ENCODE measurements around the gene RPS6KA2.
A peak's percentile ranks its signal among the peaks of the same experiment; 100 is the strongest.
"Not testable (repeated sequence)": the region's sequence is repeated elsewhere in the genome, so short reads cannot be mapped to it uniquely, and the experiment has no call there.

RPS6KA2 gene

GRCh38 chr6:166532302-166532701 is 94.7 kb downstream of the RPS6KA2 start:
- Mint-ChIP-seq H3K4me1 (ENCODE audit: low read depth) (no peaks in the 10 kb centered on the region), H3K36me3 (ENCODE audit: low read depth) (peaks cover 2% of the 10 kb centered on the region), H3K4me3 (no peak overlapping the region), H3K27ac (no peak overlapping the region), H3K27me3 (no peaks in the 10 kb centered on the region), H3K9me3 (no peaks in the 10 kb centered on the region)
- no peak for DNase-seq

DNA sequence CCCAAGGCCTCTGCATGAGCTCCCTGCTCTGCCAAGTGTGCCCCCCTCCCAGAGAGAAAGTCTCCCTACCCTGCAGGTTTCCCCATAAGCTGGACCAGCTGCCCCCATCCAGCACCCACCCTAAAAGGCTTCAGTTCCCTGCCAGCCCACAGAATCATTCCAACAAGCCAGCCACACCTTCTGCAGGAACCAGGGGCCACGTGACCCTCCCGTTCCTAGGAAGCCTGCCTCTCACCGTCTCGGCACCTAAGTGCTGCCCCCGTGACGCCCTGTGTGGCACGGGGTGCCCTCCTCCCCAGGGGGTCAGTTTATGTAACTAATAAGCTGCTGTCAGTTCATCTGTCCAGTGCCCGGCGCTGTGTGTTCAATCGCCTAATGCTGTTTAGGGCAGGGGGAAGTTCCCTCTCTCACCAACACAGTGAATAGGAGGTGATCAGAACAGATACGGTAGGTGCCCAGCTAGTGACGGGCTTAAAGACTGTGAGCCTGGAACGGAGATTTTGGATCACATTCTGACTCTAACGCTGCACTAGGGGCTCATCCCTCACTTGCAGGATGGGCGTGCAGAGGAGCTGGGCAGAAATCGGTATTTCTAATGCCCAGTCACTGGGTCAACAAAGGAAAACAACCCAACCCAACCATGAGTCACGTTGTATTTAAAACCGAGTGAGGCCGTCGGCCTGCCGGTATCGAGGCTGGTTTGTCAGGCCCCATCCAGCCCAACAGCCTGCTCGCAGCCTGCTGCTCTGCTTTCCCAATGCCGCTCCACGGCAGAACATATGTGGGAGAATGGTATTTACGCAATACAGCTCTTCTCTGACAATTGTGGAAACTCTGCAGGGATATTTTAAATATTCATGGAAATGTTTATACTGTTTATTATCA is 96.6 kb downstream of the RPS6KA2 start:
- H3K27ac Mint-ChIP-seq: no peak overlapping the region
- no peaks in the 10 kb centered on the region for H3K27me3 Mint-ChIP-seq
- H3K4me3 Mint-ChIP-seq: no peak overlapping the region
- no peak for DNase-seq
- H3K9me3 Mint-ChIP-seq: no peaks in the 10 kb centered on the region
- no peaks in the 10 kb centered on the region for H3K4me1 Mint-ChIP-seq (ENCODE audit: low read depth)
- peaks cover 2% of the 10 kb centered on the region for H3K36me3 Mint-ChIP-seq (ENCODE audit: low read depth)

DNA sequence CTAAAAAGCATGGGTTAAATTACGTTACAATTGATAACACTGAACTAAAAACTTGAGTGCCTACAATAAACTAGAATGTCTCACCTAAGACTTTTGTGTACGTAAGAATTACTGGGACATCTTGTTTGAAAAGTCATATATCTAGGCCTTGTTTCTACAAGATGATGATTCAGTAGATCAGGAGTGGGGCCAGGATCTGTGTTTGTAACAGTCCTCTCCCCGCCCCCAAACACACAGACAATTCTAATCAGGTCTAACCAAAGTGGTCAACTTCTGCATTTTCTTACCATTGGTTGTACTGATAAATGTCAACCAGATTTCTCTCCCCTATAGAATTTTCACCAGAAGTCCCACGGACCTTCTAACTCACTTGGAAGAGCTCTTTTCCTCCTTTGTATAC is 97.5 kb downstream of the RPS6KA2 start:
- Mint-ChIP-seq H3K36me3 (ENCODE audit: low read depth) (peaks cover 2% of the 10 kb centered on the region), H3K4me1 (ENCODE audit: low read depth) (no peaks in the 10 kb centered on the region), H3K4me3 (no peak overlapping the region), H3K27ac (no peak overlapping the region), H3K27me3 (no peaks in the 10 kb centered on the region), H3K9me3 (no peaks in the 10 kb centered on the region)
- no peak for DNase-seq

DNA sequence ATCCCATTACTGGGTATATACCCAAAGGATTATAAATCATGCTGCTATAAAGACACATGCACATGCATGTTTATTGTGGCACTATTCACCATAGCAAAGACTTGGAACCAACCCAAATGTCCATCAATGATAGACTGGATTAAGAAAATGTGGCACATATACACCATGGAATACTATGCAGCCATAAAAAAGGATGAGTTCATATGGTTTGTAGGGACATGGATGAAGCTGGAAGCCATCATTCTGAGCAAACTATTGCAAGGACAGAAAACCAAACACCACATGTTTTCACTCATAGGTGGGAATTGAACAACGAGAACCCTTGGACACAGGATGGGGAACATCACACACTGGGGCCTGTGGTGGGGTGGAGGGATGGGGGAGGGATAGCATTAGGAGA is 98.0 kb downstream of the RPS6KA2 start:
- not testable (repeated sequence) for H3K36me3 Mint-ChIP-seq (ENCODE audit: low read depth); H3K4me1 Mint-ChIP-seq (ENCODE audit: low read depth); H3K9me3 Mint-ChIP-seq; H3K27ac Mint-ChIP-seq; H3K4me3 Mint-ChIP-seq; DNase-seq; H3K27me3 Mint-ChIP-seq

DNA sequence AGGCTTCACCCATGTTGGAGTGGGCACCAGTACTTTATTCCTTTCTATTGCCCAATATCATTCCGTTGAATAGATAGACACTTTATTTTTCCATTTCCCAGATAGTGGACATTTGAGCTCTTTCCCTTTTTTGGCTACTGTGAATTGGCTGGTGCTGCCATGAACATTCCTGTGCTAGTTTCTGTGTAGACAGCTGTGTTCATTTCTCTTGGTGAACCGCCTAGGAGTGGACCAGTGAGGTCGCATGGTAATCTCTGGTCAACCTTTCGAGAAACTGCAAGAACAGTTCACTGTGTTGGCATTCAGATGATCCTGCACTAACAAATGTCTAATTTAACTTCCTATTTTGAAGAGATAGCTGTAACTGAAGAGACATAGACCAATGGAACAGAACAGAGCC is 99.2 kb downstream of the RPS6KA2 start:
- H3K4me1 Mint-ChIP-seq (ENCODE audit: low read depth): no peaks in the 10 kb centered on the region
- H3K27ac Mint-ChIP-seq: no peak overlapping the region
- H3K36me3 Mint-ChIP-seq (ENCODE audit: low read depth): peaks cover 2% of the 10 kb centered on the region
- no peaks in the 10 kb centered on the region for H3K9me3 Mint-ChIP-seq
- no peak for DNase-seq
- H3K4me3 Mint-ChIP-seq: no peak overlapping the region
- H3K27me3 Mint-ChIP-seq: no peaks in the 10 kb centered on the region

GRCh38 chr6:166526937-166527336 is 100.1 kb downstream of the RPS6KA2 start:
- no peak overlapping the region for H3K4me3 Mint-ChIP-seq
- peaks cover 2% of the 10 kb centered on the region for H3K36me3 Mint-ChIP-seq (ENCODE audit: low read depth)
- H3K27me3 Mint-ChIP-seq: no peaks in the 10 kb centered on the region
- no peaks in the 10 kb centered on the region for H3K4me1 Mint-ChIP-seq (ENCODE audit: low read depth)
- DNase-seq: no peak
- H3K9me3 Mint-ChIP-seq: no peaks in the 10 kb centered on the region
- H3K27ac Mint-ChIP-seq: no peak overlapping the region

DNA sequence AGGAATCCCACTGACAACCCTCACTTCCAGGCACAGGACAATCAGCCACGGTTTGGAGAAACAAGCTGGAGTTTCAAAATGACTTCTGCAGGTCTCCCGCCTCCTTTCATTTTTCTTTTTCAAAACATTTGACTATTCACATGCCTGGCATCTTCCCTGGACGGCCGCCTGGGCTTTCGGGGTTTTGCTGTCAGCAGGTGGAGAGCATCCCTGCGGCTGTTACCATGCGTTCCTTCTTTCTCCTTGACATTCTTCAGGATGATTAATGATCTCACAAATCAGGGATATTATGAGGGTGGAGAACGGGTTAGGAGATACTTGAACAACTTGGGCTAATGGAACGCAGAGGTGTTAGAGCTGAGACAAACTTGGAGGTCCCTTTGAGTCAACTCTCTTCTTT is 101.5 kb downstream of the RPS6KA2 start:
- H3K4me1 Mint-ChIP-seq (ENCODE audit: low read depth): peaks cover 3% of the 10 kb centered on the region
- H3K27me3 Mint-ChIP-seq: no peaks in the 10 kb centered on the region
- H3K27ac Mint-ChIP-seq: no peak overlapping the region
- no peak overlapping the region for H3K4me3 Mint-ChIP-seq
- no peak for DNase-seq
- H3K36me3 Mint-ChIP-seq (ENCODE audit: low read depth): peaks cover 2% of the 10 kb centered on the region
- no peaks in the 10 kb centered on the region for H3K9me3 Mint-ChIP-seq

DNA sequence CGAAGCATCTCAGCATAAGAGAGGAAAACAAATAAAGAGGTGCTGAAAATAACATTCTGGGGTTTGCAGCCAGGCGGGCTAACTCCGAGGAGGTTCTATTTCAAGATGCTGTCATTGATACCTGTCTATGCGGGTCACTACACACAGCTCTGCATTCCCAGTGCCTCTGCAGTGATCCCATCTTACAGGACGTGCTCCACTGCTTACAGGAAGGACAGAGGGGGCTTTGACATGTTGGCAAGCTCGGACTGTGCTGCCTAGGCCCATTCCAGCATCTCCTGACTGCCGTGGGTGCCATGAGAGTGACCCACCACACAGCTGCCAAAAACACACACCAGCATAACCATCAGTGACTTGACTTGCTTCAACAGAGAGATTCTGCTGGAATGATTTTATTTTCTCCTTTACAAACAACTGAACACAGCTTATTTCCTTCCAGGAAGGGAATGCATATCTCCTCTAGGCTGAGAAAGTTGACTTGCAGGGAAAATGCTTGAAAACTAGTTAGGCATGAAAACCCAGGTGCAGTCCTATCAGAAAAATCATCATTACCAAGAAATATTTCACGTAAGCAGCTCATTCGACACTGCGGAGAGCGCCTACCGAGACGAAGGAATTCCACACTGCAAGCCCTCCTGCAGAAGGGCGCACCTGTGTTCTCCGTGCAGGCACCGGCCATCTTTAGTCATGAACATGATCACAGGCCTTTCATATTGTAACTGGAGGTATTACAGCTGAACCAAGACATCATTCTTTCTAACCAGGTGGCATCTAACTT is 103.1 kb downstream of the RPS6KA2 start:
- H3K27ac Mint-ChIP-seq: no peak overlapping the region
- H3K36me3 Mint-ChIP-seq (ENCODE audit: low read depth): no peaks in the 10 kb centered on the region
- peaks cover 3% of the 10 kb centered on the region for H3K4me1 Mint-ChIP-seq (ENCODE audit: low read depth)
- H3K4me3 Mint-ChIP-seq: no peak overlapping the region
- no peak for DNase-seq
- no peaks in the 10 kb centered on the region for H3K9me3 Mint-ChIP-seq
- H3K27me3 Mint-ChIP-seq: no peaks in the 10 kb centered on the region

DNA sequence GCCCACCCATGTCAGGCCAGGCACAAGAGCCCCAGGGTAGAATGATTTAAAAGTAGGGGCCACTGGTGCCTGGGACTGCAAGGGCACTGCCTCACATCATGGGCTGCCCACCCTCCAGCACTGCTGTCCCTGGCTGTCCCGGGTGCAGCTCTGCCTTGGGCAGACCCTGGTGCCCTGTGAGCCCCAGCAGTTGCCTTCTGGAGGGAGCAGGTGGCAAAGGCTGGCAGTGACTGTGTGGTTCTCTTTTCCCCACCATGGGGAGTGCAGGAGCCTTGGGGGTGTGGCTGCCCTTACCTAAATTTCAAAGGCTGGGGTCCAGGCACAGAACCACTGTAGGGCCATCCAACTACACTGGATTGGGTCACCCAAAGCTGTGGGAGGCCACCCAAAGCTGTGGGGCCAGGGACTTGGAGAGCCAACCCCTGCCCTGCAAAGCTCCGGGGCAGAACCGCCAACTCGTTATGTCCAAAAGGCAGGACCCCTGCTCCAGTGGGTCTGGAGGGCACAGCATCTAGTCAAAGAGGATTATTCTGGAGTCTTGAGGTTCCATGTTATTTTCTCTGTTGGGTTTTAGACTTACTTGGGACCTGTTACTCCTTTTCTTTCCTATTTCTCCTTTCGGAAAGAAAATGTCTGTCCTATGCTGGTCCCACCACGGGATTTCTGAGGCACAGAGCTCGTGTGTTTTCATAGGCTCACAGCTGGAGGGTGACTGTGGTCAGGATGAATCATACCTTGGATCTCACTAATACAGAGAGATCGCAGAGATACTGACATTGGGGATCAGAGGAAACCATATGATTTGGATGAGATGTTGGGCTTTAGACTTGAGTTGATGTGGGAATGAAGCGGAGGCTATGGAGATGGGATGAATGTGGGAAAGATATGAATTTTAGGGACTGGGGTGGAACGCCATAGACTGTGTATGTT is 105.9 kb downstream of the RPS6KA2 start:
- Mint-ChIP-seq H3K36me3 (ENCODE audit: low read depth) (no peaks in the 10 kb centered on the region), H3K4me1 (ENCODE audit: low read depth) (peaks cover 3% of the 10 kb centered on the region), H3K27me3 (no peaks in the 10 kb centered on the region), H3K27ac (no peak overlapping the region), H3K4me3 (no peak overlapping the region), H3K9me3 (peaks cover 3% of the 10 kb centered on the region)
- no peak for DNase-seq

GRCh38 chr6:166516251-166516884 is 110.7 kb downstream of the RPS6KA2 start:
- Mint-ChIP-seq H3K4me1 (ENCODE audit: low read depth) (peaks cover 22% of the 10 kb centered on the region), H3K36me3 (ENCODE audit: low read depth) (no peaks in the 10 kb centered on the region), H3K27ac (no peak overlapping the region), H3K27me3 (no peaks in the 10 kb centered on the region), H3K9me3 (peaks cover 3% of the 10 kb centered on the region), H3K4me3 (no peak overlapping the region)
- DNase-seq: no peak

DNA sequence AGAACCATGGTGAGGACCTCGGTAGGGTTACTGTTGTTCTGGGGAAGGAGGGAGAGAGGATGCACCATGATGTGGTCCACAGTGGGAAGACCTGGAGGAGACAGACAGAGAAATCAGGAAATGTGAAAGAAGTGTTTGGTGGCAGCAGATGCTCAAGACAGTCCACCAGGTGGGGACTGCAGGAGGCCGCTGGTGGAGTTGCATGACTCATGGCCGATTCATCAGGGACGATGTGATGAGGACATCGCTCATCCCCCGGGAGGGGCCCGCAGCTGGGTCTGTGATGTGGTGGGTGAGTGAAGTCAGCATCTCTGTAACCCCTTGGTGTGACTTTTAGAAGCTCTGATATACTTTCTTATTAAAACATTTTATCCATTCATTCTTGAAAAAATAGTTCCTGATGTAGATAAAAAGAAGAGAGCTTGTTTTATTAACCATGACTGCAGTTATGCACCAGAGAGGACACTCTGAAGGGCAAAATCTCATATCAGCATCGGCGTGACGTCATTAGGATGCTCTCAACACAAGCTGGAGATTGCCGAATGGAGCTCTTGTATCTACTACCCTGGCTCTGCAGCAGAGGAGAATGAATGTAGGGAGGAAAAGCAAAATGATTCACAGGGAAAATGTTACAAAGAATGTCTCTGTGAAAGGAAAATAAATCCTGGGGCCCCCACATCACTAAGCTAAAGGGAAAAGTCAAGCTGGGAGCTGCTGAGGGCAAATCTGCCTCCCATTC is 111.8 kb downstream of the RPS6KA2 start:
- Mint-ChIP-seq H3K9me3 (peaks cover 3% of the 10 kb centered on the region), H3K4me3 (no peak overlapping the region), H3K36me3 (ENCODE audit: low read depth) (no peaks in the 10 kb centered on the region), H3K4me1 (ENCODE audit: low read depth) (peaks cover 21% of the 10 kb centered on the region), H3K27me3 (no peaks in the 10 kb centered on the region), H3K27ac (peak overlapping the region; percentile 50)
- peak; percentile 64 for DNase-seq

DNA sequence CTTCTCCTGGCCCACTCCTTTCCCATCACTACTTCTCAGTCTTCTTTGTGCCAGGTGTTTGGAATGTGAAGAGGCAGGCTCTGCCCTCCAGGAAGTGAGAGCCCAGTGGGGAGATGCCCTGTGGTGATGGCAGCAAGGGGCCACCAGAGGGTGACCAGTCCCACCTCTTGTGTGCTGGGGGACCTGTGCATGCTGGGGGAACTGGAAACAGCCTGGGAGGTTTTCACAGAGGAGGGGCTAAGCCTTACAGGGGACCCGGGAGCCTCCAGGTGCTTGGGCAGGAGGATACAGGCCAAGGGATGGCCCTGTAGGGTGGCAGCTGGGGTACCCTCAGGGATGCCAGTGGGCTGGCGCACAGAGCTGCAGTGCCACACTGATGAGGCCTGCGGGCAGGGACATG is 112.9 kb downstream of the RPS6KA2 start:
- DNase-seq: no peak
- peaks cover 2% of the 10 kb centered on the region for H3K36me3 Mint-ChIP-seq (ENCODE audit: low read depth)
- no peak overlapping the region for H3K27ac Mint-ChIP-seq
- no peaks in the 10 kb centered on the region for H3K27me3 Mint-ChIP-seq
- H3K4me1 Mint-ChIP-seq (ENCODE audit: low read depth): peaks cover 21% of the 10 kb centered on the region
- no peak overlapping the region for H3K4me3 Mint-ChIP-seq
- H3K9me3 Mint-ChIP-seq: peaks cover 3% of the 10 kb centered on the region

- H3K9me3 Mint-ChIP-seq: no peaks in the 10 kb centered on the region
- H3K27ac Mint-ChIP-seq: no peak overlapping the region
- H3K4me3 Mint-ChIP-seq: no peak overlapping the region
- H3K4me1 Mint-ChIP-seq (ENCODE audit: low read depth): peaks cover 21% of the 10 kb centered on the region
- peaks cover 2% of the 10 kb centered on the region for H3K36me3 Mint-ChIP-seq (ENCODE audit: low read depth)
- DNase-seq: no peak
- no peaks in the 10 kb centered on the region for H3K27me3 Mint-ChIP-seq
Observed at GRCh38 chr6:166512567-166512966, 114.5 kb downstream of the RPS6KA2 start.

All from activated T-cell treated with anti-CD3 and anti-CD28 coated beads, Interleukin-2, amount 50 U/mL, for 24 hours (primary cell).